WTC11 (cell line): Measurements from ENCODE around the gene MTPN. TPM values are rescaled to one million over a fixed set of nuclear protein-coding genes. Genes with fewer than 3 reads are reported as not detected.

Experiments used
- ATAC-seq: fragments of 200-7000 bp; cut with Tn5 transposase; 2 replicates; pipeline ENCODE4 v1.10.0; 2021; ENCODE audit warnings: mild to moderate bottlenecking, moderate library complexity
- CTCF ChIA-PET: fragments of 300-600 bp; sonication (Branson Sonifier 250); formaldehyde crosslinking; loops from one replicate; lab custom pipeline; 2021; ENCODE audit warnings: antibody characterized with exemption; lab: Charles Lee
- POLR2A ChIA-PET: fragments of 350-600 bp; sonication (Branson Sonifier 250); formaldehyde crosslinking; loops from one replicate; lab custom pipeline; 2021; ENCODE audit warnings: antibody characterized with exemption; lab: Charles Lee
- DNase-seq: peaks from one replicate; pipeline ENCODE4 v3.0.0; 2021; ENCODE audit warnings: low spot score
- H3K27ac Mint-ChIP-seq: 2 replicates; pipeline ENCODE4 v1.8.0; 2021; ENCODE audit warnings: mixed read lengths
- H3K27me3 Mint-ChIP-seq: 2 replicates; pipeline ENCODE4 v1.8.0; 2021; ENCODE audit warnings: low read depth, mild to moderate bottlenecking, moderate library complexity, mixed read lengths
- H3K36me3 Mint-ChIP-seq: 2 replicates; pipeline ENCODE4 v1.8.0; 2021; ENCODE audit warnings: mixed read lengths
- H3K4me1 Mint-ChIP-seq: 2 replicates; pipeline ENCODE4 v1.8.0; 2022; ENCODE audit warnings: mixed read lengths
- H3K4me3 Mint-ChIP-seq: 2 replicates; pipeline ENCODE4 v1.8.0; 2021; ENCODE audit warnings: mild to moderate bottlenecking, moderate library complexity, mixed read lengths
- H3K9me3 Mint-ChIP-seq: 2 replicates; pipeline ENCODE4 v1.8.0; 2021; ENCODE audit warnings: mixed read lengths
- CBFB ChIP-seq: sonication (generic); formaldehyde crosslinking; IDR thresholded peaks from 2 replicates; pipeline ENCODE4 v1.8.1; 2022; ENCODE audit warnings: mild to moderate bottlenecking, low read depth, missing genetic modification reagents
- ELF4 ChIP-seq: sonication (generic); formaldehyde crosslinking; IDR thresholded peaks from 2 replicates; pipeline ENCODE4 v1.8.1; 2022; ENCODE audit warnings: low read depth, mild to moderate bottlenecking, moderate library complexity, missing genetic modification reagents
- EMX1 ChIP-seq: fragments of 250-450 bp; sonication (Bioruptor Pico); IDR thresholded peaks from 2 replicates; pipeline ENCODE4 v1.8.0; 2021; ENCODE audit warnings: mild to moderate bottlenecking
- FOXP1 ChIP-seq: sonication (generic); formaldehyde crosslinking; IDR thresholded peaks from 2 replicates; pipeline ENCODE4 v1.8.0; 2022; ENCODE audit warnings: missing genetic modification reagents, mild to moderate bottlenecking, moderate library complexity, borderline replicate concordance
- GRHL2 ChIP-seq: fragments of 250-450 bp; sonication (Bioruptor Pico); IDR thresholded peaks from 2 replicates; pipeline ENCODE4 v1.8.0; 2022; ENCODE audit warnings: mild to moderate bottlenecking, moderate library complexity; ENCODE audit not compliant: insufficient replicate concordance, severe bottlenecking
- JUN ChIP-seq: sonication (generic); formaldehyde crosslinking; IDR thresholded peaks from 2 replicates; pipeline ENCODE4 v1.8.0; 2023; ENCODE audit warnings: mild to moderate bottlenecking, missing genetic modification reagents
- MYBL2 ChIP-seq: sonication (generic); formaldehyde crosslinking; IDR thresholded peaks from 2 replicates; pipeline ENCODE4 v1.8.1; 2023; ENCODE audit warnings: mild to moderate bottlenecking, moderate library complexity, missing genetic modification reagents
- NFATC4 ChIP-seq: fragments of 250-450 bp; sonication (Bioruptor Pico); IDR thresholded peaks from 2 replicates; pipeline ENCODE4 v1.9.0; 2021; ENCODE audit warnings: mild to moderate bottlenecking
- OVOL2 ChIP-seq: fragments of 250-450 bp; sonication (Bioruptor Pico); IDR thresholded peaks from 2 replicates; pipeline ENCODE4 v1.9.0; 2021; ENCODE audit warnings: mild to moderate bottlenecking, borderline replicate concordance
- RELA ChIP-seq: sonication (generic); formaldehyde crosslinking; IDR thresholded peaks from 2 replicates; pipeline ENCODE4 v1.8.1; 2022; ENCODE audit warnings: missing genetic modification reagents, mild to moderate bottlenecking, borderline replicate concordance
- SMAD3 ChIP-seq: sonication (generic); formaldehyde crosslinking; IDR thresholded peaks from 2 replicates; pipeline ENCODE4 v1.8.0; 2022; ENCODE audit warnings: missing genetic modification reagents, mild to moderate bottlenecking, borderline replicate concordance
- SMAD4 ChIP-seq: sonication (generic); formaldehyde crosslinking; IDR thresholded peaks from 2 replicates; pipeline ENCODE4 v1.8.0; 2022; ENCODE audit warnings: mild to moderate bottlenecking, missing genetic modification reagents
- ZBTB21 ChIP-seq: sonication (generic); formaldehyde crosslinking; IDR thresholded peaks from 2 replicates; pipeline ENCODE4 v1.8.1; 2023; ENCODE audit warnings: mild to moderate bottlenecking, missing genetic modification reagents, borderline replicate concordance
- ZNF121 ChIP-seq: sonication (generic); formaldehyde crosslinking; IDR thresholded peaks from 2 replicates; pipeline ENCODE4 v1.8.0; 2023; ENCODE audit warnings: missing genetic modification reagents
- ZNF138 ChIP-seq: sonication (generic); formaldehyde crosslinking; conservative IDR thresholded peaks from 2 replicates; pipeline ENCODE4 v1.8.1; 2022; ENCODE audit warnings: mild to moderate bottlenecking, moderate library complexity, missing genetic modification reagents
- ZNF396 ChIP-seq: fragments of 250-450 bp; sonication (Bioruptor Pico); IDR thresholded peaks from 2 replicates; pipeline ENCODE4 v1.8.0; 2021; ENCODE audit warnings: mild to moderate bottlenecking, moderate library complexity, borderline replicate concordance
- total RNA-seq: library from RNA; stranded (reverse); gene quantifications from 3 replicates; pipeline ENCODE4 v1.2.3, GENCODE V29; 2021
- TF ChIP-seq, protein P1 (sequence below): fragments of 250-450 bp; sonication (Bioruptor Pico); IDR thresholded peaks from 2 replicates; pipeline ENCODE4 v1.9.0; 2021; ENCODE audit warnings: mild to moderate bottlenecking
- TF ChIP-seq, protein P2 (sequence below): fragments of 250-450 bp; sonication (Bioruptor Pico); IDR thresholded peaks from 2 replicates; pipeline ENCODE4 v1.8.0; 2021; ENCODE audit warnings: mild to moderate bottlenecking
- TF ChIP-seq, protein P3 (sequence below): sonication (generic); formaldehyde crosslinking; IDR thresholded peaks from 2 replicates; pipeline ENCODE4 v1.8.0; 2022; ENCODE audit warnings: mild to moderate bottlenecking, missing genetic modification reagents
- TF ChIP-seq, protein P4 (sequence below): sonication (generic); formaldehyde crosslinking; IDR thresholded peaks from 2 replicates; pipeline ENCODE4 v1.8.1; 2023; ENCODE audit warnings: mild to moderate bottlenecking, missing genetic modification reagents
- TF ChIP-seq, protein P5 (sequence below): sonication (generic); formaldehyde crosslinking; IDR thresholded peaks from 2 replicates; pipeline ENCODE4 v1.8.0; 2023; ENCODE audit warnings: missing genetic modification reagents

Gene MTPN
- total RNA-seq, 1 experiment from 2014 or later: 92.5 TPM

DNA sequence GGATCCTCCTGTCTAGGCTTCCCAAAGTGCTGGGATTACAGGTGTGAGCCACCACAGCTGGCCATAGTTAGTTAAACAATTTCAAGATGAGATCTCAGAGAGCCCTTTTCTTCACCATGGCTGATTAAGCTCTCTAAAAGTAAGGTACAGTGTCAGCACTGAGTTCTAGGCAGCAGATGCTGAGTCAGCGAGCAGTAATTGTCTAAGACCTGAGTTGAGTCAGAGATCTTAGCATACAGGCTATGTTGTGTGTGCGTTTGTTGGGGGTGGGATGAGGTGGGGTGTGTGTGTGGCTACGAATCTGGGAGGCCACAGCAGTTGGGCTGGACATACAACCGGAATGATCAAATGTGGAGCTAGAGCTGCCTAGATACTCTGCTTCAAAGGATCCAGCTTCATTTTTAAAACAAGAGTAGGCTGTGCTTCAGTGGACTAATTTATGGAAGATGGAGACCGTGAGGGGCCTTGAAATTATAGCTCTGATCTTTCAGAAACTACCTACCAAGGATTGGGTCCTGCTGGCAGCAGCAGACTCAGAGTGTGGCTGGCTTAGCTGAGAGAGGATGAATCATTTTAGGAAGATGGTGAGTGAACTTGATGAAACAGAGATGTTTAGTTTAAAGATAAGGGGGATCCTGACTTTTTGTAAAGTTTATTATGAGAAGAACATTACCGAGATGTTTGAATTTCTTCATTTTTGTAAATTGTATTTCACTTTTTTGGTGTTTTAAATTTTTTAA, 17.5 kb upstream of the MTPN start:
- no peak for DNase-seq
- Mint-ChIP-seq H3K4me1 (no peaks in the 10 kb centered on the region), H3K9me3 (no peaks in the 10 kb centered on the region), H3K36me3 (no peaks in the 10 kb centered on the region), H3K4me3 (no peak overlapping the region), H3K27me3 (no peaks in the 10 kb centered on the region)
- POLR2A ChIA-PET: no interaction called here
- CTCF ChIA-PET: no interaction called here
- ATAC-seq: no peak
- TF ChIP-seq NFATC4: no peak
- no peak for TF ChIP-seq EMX1 (CRISPR knock-in tag)
- no peak for TF ChIP-seq SMAD4
- TF ChIP-seq, protein P1, sequence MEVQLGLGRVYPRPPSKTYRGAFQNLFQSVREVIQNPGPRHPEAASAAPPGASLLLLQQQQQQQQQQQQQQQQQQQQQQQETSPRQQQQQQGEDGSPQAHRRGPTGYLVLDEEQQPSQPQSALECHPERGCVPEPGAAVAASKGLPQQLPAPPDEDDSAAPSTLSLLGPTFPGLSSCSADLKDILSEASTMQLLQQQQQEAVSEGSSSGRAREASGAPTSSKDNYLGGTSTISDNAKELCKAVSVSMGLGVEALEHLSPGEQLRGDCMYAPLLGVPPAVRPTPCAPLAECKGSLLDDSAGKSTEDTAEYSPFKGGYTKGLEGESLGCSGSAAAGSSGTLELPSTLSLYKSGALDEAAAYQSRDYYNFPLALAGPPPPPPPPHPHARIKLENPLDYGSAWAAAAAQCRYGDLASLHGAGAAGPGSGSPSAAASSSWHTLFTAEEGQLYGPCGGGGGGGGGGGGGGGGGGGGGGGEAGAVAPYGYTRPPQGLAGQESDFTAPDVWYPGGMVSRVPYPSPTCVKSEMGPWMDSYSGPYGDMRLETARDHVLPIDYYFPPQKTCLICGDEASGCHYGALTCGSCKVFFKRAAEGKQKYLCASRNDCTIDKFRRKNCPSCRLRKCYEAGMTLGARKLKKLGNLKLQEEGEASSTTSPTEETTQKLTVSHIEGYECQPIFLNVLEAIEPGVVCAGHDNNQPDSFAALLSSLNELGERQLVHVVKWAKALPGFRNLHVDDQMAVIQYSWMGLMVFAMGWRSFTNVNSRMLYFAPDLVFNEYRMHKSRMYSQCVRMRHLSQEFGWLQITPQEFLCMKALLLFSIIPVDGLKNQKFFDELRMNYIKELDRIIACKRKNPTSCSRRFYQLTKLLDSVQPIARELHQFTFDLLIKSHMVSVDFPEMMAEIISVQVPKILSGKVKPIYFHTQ: no peak
- TF ChIP-seq ELF4 (CRISPR knock-in tag): no peak
- TF ChIP-seq FOXP1 (CRISPR knock-in tag): no peak
- TF ChIP-seq, all 79 proteins: peak for 0
- no peak overlapping the region for H3K27ac Mint-ChIP-seq

DNA sequence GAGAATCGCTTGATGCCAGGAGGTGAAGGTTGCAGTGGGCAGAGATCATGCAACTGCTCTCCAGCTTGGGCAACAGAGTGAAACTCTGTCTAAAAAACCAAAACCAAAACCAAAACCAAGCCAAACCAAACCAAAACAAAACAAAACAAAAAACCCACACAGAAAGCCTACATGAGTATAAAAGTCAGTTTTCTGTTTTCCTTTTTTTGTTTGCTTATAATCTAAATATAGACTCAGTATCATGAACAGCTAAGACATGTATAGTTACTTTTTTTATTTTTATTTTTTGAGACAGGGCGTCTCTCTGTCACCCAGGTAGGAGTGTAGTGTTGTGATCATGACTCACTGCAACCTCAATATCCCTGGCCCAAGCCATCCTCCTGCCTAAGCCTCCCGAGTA, 16.8 kb upstream of the MTPN start:
- ChIA-PET CTCF (no interaction called here), POLR2A (no interaction called here)
- ATAC-seq (no peak), DNase-seq (no peak)
- Mint-ChIP-seq H3K4me3 (no peak overlapping the region), H3K27ac (no peak overlapping the region), H3K4me1 (no peaks in the 10 kb centered on the region), H3K36me3 (no peaks in the 10 kb centered on the region), H3K9me3 (peaks cover 3% of the 10 kb centered on the region; the same call in 1 of the 2 replicates), H3K27me3 (no peaks in the 10 kb centered on the region)
- TF ChIP-seq ZBTB21 (CRISPR knock-in tag) (no peak), SMAD3 (CRISPR knock-in tag) (no peak), ZNF396 (CRISPR knock-in tag) (no peak), ZNF121 (CRISPR knock-in tag) (no peak), MYBL2 (no peak), GRHL2 (no peak), JUN (CRISPR knock-in tag) (no peak), RELA (CRISPR knock-in tag) (no peak), OVOL2 (CRISPR knock-in tag) (no peak), ZNF138 (CRISPR knock-in tag) (no peak), CBFB (CRISPR knock-in tag) (no peak)
- TF ChIP-seq, protein P2, sequence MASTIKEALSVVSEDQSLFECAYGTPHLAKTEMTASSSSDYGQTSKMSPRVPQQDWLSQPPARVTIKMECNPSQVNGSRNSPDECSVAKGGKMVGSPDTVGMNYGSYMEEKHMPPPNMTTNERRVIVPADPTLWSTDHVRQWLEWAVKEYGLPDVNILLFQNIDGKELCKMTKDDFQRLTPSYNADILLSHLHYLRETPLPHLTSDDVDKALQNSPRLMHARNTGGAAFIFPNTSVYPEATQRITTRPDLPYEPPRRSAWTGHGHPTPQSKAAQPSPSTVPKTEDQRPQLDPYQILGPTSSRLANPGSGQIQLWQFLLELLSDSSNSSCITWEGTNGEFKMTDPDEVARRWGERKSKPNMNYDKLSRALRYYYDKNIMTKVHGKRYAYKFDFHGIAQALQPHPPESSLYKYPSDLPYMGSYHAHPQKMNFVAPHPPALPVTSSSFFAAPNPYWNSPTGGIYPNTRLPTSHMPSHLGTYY (CRISPR knock-in tag): no peak
- TF ChIP-seq, protein P3, sequence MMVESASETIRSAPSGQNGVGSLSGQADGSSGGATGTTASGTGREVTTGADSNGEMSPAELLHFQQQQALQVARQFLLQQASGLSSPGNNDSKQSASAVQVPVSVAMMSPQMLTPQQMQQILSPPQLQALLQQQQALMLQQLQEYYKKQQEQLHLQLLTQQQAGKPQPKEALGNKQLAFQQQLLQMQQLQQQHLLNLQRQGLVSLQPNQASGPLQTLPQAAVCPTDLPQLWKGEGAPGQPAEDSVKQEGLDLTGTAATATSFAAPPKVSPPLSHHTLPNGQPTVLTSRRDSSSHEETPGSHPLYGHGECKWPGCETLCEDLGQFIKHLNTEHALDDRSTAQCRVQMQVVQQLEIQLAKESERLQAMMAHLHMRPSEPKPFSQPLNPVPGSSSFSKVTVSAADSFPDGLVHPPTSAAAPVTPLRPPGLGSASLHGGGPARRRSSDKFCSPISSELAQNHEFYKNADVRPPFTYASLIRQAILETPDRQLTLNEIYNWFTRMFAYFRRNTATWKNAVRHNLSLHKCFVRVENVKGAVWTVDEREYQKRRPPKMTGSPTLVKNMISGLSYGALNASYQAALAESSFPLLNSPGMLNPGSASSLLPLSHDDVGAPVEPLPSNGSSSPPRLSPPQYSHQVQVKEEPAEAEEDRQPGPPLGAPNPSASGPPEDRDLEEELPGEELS: no peak
- TF ChIP-seq, protein P4, sequence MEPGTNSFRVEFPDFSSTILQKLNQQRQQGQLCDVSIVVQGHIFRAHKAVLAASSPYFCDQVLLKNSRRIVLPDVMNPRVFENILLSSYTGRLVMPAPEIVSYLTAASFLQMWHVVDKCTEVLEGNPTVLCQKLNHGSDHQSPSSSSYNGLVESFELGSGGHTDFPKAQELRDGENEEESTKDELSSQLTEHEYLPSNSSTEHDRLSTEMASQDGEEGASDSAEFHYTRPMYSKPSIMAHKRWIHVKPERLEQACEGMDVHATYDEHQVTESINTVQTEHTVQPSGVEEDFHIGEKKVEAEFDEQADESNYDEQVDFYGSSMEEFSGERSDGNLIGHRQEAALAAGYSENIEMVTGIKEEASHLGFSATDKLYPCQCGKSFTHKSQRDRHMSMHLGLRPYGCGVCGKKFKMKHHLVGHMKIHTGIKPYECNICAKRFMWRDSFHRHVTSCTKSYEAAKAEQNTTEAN: no peak
- TF ChIP-seq, protein P5, sequence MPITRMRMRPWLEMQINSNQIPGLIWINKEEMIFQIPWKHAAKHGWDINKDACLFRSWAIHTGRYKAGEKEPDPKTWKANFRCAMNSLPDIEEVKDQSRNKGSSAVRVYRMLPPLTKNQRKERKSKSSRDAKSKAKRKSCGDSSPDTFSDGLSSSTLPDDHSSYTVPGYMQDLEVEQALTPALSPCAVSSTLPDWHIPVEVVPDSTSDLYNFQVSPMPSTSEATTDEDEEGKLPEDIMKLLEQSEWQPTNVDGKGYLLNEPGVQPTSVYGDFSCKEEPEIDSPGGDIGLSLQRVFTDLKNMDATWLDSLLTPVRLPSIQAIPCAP (CRISPR knock-in tag): no peak
